GM12874 (cell line): Measurements from ENCODE around the gene UMAD1.

Experiments
- TF ChIP-seq, protein P1 (sequence below): IDR thresholded peaks from 2 replicates; pipeline ENCODE4 v1.5.1; 2011; ENCODE audit warnings: low read depth, mild to moderate bottlenecking, control low read depth, low read length, moderate library complexity; ENCODE audit not compliant: insufficient read depth

UMAD1 gene

DNA sequence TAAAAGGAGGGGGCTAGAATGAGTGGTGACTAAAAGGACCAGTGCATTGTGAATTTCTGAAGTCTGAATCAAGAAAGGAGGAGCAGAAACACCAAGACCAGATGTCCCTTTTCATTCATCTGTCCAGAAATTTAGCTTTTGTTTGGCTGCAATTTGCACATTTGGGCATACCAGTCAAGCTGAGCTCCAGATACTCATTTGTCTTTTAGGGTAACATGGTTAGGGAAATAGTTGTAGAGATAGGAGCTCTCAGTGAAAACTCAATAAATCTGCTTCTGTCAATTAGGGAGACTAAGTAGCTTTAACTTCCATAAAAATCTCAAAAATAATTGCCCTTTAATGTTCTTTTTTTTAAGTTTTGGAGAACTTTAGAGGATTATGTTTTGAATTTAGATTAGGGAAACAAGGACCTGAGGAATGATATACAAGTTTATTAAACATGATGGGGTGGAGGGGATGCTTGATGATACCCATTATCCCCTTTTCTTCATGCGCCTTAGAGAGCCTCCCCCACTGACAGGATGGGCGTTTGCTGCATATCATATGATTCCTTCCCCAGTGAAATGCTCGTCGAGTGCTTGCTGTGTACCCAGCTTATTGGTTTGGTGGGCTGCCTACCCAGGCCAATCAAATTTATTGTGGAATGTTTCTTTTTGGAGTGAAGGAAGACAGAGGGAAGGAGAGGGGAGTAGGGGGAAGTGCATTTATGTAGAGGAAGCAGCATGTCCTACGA lies 128.6 kb downstream of the UMAD1 start:
- TF ChIP-seq, protein P1, sequence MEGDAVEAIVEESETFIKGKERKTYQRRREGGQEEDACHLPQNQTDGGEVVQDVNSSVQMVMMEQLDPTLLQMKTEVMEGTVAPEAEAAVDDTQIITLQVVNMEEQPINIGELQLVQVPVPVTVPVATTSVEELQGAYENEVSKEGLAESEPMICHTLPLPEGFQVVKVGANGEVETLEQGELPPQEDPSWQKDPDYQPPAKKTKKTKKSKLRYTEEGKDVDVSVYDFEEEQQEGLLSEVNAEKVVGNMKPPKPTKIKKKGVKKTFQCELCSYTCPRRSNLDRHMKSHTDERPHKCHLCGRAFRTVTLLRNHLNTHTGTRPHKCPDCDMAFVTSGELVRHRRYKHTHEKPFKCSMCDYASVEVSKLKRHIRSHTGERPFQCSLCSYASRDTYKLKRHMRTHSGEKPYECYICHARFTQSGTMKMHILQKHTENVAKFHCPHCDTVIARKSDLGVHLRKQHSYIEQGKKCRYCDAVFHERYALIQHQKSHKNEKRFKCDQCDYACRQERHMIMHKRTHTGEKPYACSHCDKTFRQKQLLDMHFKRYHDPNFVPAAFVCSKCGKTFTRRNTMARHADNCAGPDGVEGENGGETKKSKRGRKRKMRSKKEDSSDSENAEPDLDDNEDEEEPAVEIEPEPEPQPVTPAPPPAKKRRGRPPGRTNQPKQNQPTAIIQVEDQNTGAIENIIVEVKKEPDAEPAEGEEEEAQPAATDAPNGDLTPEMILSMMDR = no peak

DNA sequence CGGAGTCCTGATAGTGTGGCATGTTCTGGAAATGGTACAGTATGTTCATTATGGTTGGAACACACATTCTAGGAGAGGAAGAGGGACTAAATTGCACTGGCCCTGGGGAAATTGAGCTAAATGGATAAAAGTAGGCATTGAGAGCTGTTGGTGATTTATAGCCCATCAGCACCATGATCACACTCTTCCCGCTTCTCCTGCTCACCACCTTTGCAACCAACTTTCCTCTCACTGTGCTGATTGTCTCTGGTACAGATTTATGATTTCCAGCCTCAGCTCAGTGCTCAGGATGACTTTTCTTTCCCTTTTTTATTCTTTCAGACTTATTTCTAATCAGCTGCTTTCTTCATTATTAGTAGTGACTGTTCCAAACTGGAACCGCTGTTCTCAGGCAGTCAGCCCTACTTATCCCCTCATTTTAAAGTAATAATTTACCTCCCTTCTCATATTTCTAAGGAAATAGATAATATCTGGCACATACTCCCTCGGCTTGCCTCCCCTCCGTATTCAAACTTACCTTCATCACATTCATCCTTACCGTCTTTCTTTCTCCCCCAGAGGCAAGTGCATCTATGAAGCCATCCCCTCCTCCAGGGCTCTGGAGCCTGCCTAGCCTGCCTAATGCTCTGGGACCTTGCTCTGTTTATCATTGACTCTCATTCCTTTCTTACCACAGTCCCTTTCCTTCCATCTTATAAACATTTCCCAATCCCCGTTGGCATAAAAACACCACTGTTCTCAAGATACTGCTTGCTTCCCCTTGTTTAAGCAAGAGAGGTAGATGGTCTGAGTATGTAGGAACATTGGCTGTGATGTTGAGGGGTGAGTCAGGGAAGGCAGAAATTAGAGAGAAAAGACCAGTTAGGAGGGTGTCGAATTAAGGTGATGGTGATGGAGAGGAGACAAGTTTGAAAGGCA lies 129.4 kb downstream of the UMAD1 start:
- TF ChIP-seq, protein P1 = no peak

DNA sequence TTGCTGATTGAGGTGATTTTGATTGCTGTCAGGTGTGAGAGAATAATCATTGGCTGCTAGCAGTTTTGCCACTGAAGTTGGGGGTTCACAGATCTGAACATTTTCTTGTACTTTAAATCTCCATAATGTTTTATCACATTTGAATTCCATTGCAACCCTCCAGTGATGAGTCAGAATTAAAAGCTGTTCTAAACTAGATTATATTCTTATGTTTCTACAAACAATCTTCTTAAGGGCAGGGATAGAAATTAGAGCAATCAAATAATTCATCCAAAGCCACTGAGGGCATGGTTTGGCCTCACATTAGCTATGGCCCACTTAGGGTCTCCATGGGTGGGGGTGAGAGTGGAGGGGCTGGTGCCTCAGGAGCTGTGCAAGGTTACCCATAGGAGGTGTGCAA lies 130.9 kb downstream of the UMAD1 start:
- TF ChIP-seq, protein P1 = no peak

DNA sequence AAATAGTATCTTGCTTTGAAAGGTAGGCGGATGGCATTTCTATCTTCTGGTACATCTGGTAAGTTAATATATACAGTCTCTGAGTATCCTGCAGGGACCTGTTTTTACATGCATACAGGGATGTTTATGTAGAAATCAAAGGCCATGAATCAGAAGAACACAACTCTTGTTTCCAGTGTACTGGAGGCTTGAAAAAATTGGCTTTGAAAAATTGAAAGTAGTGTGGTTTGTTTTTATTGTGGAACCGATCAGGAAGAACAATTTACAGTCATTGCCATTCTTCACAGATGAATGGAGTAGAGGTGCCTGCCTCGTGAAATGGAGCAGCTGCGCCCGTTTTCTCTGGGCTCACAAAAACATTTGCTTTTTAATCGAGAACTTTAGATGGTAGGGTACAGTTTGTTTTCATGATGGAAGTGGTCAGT lies 131.9 kb downstream of the UMAD1 start:
- TF ChIP-seq, protein P1 = no peak

DNA sequence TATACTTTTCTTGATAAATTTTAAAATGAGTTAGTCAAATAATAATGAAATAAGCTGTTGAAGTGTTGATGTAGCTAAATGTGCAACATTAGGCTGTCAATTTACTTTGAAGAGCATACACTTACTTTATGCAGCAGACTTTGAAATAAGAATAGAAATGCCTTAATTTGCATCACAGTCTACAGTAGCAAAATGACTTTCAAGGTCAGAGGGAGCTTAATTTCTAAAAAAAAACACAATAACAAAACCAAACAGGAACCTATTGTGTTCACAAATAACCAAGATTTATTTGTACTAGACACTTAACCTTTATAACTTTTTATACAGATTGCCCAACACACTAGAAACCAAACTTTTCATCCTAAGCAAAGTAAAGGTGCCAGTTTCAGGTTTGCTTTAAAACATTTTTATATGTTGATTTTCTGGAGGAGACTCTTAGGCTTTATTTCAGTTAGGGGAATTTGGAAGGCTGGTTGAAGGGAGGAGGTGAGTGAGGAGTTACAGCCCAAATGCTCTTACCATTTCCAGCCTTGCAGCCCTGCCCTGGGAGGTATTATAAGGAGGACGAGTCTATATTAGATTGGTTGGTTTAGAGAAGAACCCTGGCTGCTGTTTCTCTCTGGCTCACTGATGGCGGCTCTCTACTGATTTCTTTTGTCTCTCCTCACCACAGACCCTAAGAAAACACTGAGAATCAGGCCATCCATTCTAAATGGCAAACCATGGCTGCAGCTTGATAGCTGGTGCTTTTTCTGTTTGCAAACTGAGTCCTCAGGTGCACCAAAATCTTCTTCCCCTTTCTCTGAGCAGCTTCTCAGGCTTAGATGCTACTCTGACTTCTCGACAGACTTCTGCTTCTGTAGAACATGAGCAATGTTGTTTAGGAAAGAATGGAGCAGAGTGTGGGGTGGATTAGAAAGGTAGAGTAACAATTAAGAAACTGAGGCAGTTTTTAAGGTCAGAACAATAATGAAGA lies 133.1 kb downstream of the UMAD1 start:
- TF ChIP-seq, protein P1 = no peak

DNA sequence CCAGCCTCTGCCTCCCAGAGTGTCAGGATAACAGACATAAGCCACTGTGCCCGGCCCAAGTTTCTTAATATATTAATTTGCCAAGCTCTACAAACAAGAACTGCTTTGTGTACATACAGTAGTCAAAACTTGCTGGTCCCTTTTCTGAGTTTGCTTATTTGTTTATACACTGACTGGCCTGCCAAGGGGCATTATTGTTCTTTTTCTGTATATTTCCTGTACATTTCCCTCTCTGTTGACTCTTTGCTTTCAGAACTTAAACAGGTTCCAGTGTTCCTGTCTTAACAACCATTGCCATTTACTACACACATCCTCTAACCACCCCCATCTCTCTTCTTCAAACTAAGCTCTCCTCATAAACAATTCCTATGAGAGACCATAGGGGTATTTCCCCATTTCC lies 139.3 kb downstream of the UMAD1 start:
- TF ChIP-seq, protein P1 = no peak
